GM21717 (cell line): ENCODE data around the gene ANKRD23.
"Not testable (repeated sequence)": the region's sequence is repeated elsewhere in the genome, so short reads cannot be mapped to it uniquely, and the experiment has no call there.

Experiments
- ATAC-seq: cut with Tn5 transposase; IDR thresholded peaks from one replicate; pipeline ENCODE4 v1.9.1; 2021; ENCODE audit warnings: mild to moderate bottlenecking, moderate library complexity; ENCODE audit not compliant: unreplicated experiment

The ANKRD23 gene

DNA sequence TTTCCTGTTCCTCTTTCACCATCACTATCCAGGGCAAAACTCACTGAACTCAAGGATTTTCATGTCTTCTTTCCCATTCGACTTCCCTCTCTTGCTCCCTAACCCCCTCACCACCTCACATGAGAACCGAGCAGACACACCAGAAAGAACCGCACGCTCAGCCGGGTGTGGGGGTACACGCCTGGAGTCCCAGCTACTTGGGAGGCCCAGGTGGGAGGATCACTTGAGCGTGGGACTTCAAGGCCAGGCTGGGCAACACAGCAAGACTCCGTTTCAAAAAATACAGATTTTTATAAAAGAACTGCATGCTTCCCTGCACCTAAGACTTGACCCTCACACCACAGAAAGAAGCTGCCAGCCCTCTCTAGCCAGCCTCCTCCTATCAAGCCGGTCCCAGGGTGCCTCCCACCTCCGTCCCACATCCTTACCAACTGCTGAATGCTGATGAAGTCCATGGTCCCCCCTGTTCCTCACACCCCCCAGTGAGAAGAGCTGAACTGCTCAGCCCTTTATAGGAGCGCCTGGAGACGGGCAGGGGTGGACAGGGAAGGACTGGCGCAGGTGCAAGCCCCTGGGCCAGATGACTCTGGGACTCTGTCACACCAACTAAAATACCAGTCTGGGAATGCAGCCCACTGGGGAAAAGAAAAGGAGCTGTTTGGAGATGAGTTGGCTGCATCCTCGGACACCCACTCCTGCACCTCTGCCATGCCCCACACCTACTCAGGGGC is at the start of gene ANKRD23:
TSS of gene ANKRD23 (minus strand) at position 484 of the 731 bp plus-strand sequence. CDS start at position 455, 29 bp downstream.
- no peak for ATAC-seq

GRCh38 chr2:96891591-96892333 is 47.9 kb upstream of the ANKRD23 start:
- ATAC-seq, result no peak

DNA sequence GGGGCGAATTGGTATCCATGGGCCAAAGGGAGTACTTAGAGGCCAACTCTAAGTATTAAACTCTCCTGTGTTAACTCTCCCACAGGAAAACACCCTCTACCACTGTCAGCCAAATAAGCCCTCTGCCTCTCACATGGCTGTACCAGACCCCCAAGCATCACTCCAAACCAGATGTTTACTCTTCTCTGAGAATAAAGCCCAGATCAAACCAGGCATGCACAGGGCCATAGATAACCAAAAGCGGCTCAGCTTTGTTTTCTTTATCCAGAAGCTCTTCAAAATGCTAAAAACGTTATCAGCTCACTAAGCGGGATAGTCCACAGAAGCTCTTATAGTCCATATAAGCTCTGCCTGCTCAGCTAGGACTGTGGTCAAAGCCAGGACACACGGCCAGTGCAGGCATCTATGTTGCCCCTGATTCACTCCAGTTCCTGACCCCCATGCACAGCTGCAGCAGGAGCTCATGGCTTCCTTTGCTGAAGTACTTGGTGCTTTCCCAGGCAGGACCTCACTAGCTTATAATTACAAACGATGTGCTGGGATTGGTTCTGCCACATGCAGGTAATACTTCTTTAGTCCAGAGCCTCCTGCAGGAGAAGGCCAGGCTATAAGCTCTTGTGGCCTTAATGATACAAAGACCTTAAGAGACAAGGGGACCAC is 47.0 kb upstream of the ANKRD23 start:
- ATAC-seq, result no peak

DNA sequence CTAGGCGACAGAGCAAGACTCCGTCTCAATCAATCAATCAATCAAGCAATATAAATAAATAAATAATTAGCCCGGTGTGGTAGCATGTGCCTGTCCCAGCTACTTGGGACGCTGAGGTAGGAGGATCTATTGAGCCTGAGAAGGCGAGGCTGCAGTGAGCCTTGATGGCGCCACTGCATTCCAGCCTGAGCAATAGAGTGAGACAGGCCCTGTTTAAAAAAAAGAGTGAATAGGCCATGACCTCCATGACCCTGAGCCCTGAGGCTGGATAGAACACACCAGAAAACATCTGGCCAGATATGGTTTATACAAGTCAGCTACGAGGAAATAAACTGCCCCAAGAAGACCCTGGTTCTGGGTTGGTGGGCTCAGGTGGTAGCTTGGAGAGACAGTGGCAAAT is 46.4 kb upstream of the ANKRD23 start:
- no peak for ATAC-seq

DNA sequence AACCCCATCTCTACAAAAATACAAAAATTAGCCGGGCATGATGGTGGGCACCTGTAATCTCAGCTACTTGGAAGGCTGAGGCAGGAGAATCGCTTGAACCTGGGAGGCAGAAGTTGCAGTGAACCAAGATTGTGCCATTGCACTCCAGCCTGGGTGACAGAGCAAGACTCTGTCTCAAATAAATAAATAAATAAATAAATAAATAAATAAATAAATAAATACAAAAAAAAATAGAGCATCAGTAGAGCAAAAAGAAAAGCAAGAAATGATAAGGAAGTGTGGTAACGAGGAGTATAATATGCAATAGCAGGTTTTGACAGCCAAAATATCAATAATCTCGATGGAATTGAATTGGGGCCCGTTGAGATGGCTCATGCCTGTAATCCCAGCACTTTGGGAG is 45.7 kb upstream of the ANKRD23 start:
- ATAC-seq, result not testable (repeated sequence)

GRCh38 chr2:96888072-96889011 is 44.5 kb upstream of the ANKRD23 start:
- no peak for ATAC-seq

DNA sequence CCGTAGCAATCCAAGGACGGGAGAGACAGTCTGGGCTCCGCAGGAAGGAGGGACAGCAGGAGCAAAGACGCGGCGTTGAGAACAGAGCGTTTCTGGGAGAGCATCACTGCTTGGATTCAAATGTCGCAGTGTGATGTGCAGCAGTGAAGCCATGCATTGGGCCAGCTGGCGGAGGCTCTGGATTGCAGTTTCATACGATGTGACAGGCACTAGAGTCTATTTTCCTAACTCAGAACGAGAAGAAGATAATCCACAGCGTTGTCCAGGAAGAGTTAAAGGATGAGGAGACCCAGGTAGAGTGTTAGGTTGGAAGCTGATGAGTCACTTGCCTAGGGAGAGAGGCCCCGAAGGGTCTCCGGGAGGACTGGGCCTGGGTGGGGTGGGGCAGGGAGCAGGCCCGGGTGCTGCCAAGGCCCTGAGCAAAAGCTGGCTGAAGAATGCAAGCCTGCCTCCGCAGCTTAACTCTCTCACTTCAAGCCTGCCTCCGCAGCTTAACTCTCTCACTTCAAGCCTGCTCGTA is 43.7 kb upstream of the ANKRD23 start:
- no peak for ATAC-seq

- no peak for ATAC-seq
These were observed 41.9 kb upstream of the ANKRD23 start for GRCh38 chr2:96885432-96886347.

DNA sequence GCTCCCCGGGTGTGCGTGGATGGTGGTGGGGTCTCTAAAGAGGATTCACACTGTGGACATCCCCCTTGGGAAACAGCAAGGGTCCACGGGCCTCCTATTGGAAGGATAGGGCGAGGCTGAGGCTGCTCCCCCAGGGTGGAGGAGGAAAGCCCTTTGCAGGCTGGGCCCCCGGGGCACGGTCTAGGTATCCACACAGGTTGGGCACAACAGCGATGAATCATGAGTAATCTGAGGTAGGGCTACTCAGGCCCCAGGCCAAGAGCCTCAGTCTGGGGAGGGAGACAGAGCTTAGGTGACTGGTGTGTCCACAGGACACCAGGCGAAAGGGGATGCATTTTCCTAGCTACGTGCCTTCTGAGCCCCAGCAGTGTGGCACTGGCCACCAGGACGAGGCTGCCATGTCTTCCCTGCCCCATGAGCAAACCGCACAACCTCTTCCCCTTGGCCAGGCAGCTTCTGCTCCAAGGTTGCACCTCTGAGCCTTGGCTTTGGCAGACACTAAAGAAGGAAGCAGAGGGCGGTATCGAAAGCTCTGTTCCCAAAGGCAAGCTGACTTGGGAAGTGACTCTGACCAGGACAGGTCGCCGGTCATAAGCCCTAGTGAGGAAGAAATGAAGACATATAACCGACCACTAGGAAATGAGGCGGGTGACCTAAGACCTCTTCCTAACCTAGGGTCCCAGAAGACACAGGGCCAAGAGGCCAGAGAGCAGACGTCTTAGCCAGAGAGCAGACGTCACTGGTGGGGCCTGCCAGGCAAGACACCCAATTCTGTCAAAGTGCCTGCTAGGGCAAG is 40.7 kb upstream of the ANKRD23 start:
- ATAC-seq, result no peak

GRCh38 chr2:96883306-96883705 is 39.5 kb upstream of the ANKRD23 start:
- ATAC-seq, result no peak

- ATAC-seq, result no peak
These were observed 39.1 kb upstream of the ANKRD23 start for GRCh38 chr2:96882906-96883305.

- no peak for ATAC-seq
These were observed 38.4 kb upstream of the ANKRD23 start for GRCh38 chr2:96882230-96882629.

GRCh38 chr2:96881349-96882195 is 37.8 kb upstream of the ANKRD23 start:
- no peak for ATAC-seq

- ATAC-seq, result no peak
These were observed 37.1 kb upstream of the ANKRD23 start for GRCh38 chr2:96880891-96881273.

GRCh38 chr2:96879545-96880040 is 35.8 kb upstream of the ANKRD23 start:
- ATAC-seq, result no peak

DNA sequence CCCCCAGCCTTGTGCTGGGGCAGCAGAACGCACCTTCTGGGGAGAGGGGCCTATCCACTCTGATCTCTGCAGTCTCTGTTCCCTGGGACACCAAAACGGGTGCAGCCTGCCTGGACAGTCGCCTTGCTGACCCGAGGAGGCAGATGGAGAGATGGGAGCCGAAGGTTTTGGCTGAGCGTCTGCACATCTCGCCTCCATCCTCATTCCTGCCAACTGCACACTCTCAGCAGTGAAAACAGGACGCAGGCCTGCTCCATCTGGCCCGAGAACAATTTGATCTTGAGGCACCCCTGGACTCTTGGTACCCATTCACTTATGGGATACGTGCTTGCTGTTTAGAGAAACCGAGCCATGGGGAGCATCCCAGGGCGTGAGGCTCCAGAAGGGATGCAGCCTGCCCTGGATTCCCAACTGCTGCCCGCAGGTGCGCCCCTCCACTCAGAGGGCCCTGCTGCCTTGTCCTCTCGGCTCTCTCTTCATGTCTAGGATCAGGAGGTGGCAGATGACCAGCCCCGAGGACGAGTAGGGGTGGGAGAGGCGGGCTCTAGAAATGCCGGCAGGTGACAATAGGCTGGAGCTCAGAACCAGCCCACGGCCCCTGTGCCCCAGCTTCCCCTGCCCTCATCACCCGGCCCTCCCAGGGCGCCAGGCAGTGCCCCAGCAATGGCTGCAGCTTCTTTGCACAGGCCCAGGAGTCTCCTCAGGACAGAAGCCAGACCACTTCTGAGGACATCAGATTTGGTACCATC is 35.1 kb upstream of the ANKRD23 start:
- ATAC-seq, result no peak

DNA sequence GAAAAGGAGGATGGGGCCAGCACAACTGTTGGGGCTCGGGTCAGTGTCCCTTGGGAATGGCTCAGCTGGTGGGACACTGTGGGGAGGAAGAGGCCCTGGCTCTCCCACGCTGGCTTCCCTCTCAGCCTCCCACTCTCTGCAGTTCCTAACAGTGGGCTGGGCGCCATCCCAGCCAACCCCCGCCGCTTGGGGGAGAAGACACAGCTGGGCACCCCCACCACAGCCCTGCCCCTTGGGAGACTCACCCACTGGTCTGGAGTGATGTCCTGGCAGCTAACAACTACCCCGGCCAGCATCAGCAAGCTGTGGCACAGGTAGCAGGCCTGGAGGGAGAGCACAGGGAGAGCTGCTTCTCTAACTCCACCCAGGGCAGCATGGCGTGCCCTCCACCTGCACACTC is 34.4 kb upstream of the ANKRD23 start:
- no peak for ATAC-seq
